GM13977 (cell line): ENCODE measurements around the gene PALB2.
"Not testable (repeated sequence)": the region's sequence is repeated elsewhere in the genome, so short reads cannot be mapped to it uniquely, and the experiment has no call there.

Source experiments
- DNase-seq: peaks from one replicate; pipeline ENCODE4 v3.0.0; 2012; ENCODE audit warnings: low spot score
- CTCF ChIP-seq: IDR thresholded peaks from 2 replicates; pipeline ENCODE4 v1.5.1; 2012; ENCODE audit warnings: mild to moderate bottlenecking, control low read depth; ENCODE audit not compliant: insufficient read depth; ENCODE audit errors: extremely low read depth, missing control alignments
- in situ Hi-C: fragments of 300-500 bp; cut with MboI; formaldehyde crosslinking; loops from one replicate; pipeline ENCODE4 v1.12.0; 2022; ENCODE audit warnings: low sequenced_read_pairs, low pct_unique_long_range_greater_than_20kb, mixed read lengths, inconsistent platforms; ENCODE audit not compliant: unreplicated experiment

The PALB2 gene

GRCh38 chr16:23642246-23642774 is 1.2 kb upstream of the PALB2 start:
- DNase-seq, result no peak
- no peak for TF ChIP-seq CTCF
- in situ Hi-C loops, result no loop called here

GRCh38 chr16:23640615-23640930 is 537 bp downstream of the PALB2 start:
- no peak for DNase-seq
- TF ChIP-seq CTCF, result no peak

GRCh38 chr16:23635958-23636357 is 5.2 kb downstream of the PALB2 start:
- in situ Hi-C loops, result no loop called here
- no peak for DNase-seq
- no peak for TF ChIP-seq CTCF

More at GRCh38 chr16:23640615-23640930, 537 bp downstream of the PALB2 start:
- in situ Hi-C loops, result no loop called here

GRCh38 chr16:23634461-23635036 is 6.6 kb downstream of the PALB2 start:
- no peak for TF ChIP-seq CTCF
- no peak for DNase-seq
- in situ Hi-C loops, result no loop called here

- in situ Hi-C loops, DNase-seq: not testable (repeated sequence)
Measured at GRCh38 chr16:23631874-23632273, 9.2 kb downstream of the PALB2 start.

- in situ Hi-C loops, result no loop called here
- DNase-seq, result no peak
- TF ChIP-seq CTCF, result no peak
Measured at GRCh38 chr16:23629516-23629915, 11.6 kb downstream of the PALB2 start.

GRCh38 chr16:23624092-23624491 is 17.0 kb downstream of the PALB2 start:
- no peak for TF ChIP-seq CTCF
- DNase-seq, result no peak
- in situ Hi-C loops, result no loop called here
